Measurements from ENCODE around the gene AVP.

DNA sequence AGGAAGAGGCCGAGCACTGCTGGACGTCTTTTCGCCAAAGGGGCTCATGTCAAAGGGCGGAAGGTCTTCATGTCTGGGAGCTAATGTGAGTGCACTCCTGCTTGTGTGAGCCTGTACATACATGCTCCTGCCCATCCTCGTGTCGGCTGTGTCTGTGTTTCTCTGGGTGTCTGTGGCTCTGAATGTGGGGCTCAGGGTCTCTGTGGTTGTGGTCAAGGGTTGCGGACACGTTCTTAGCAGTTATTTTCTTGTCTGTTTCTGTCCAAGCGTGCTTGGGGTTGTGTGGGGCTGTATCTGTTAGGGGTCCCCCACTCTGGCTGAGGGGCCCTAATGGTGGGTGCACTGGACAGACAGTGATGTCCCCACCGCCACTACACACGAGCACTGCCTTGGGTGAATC, 2.9 kb downstream of the AVP start:
- TF ChIP-seq, protein P1, sequence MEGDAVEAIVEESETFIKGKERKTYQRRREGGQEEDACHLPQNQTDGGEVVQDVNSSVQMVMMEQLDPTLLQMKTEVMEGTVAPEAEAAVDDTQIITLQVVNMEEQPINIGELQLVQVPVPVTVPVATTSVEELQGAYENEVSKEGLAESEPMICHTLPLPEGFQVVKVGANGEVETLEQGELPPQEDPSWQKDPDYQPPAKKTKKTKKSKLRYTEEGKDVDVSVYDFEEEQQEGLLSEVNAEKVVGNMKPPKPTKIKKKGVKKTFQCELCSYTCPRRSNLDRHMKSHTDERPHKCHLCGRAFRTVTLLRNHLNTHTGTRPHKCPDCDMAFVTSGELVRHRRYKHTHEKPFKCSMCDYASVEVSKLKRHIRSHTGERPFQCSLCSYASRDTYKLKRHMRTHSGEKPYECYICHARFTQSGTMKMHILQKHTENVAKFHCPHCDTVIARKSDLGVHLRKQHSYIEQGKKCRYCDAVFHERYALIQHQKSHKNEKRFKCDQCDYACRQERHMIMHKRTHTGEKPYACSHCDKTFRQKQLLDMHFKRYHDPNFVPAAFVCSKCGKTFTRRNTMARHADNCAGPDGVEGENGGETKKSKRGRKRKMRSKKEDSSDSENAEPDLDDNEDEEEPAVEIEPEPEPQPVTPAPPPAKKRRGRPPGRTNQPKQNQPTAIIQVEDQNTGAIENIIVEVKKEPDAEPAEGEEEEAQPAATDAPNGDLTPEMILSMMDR (IDR thresholded peaks at IDR 0.05; ENCODE audit: poor library complexity), result no peak
- TF ChIP-seq EZH2 (IDR thresholded peaks at IDR 0.05; ENCODE audit: borderline replicate concordance), result no peak
- no peak for TF ChIP-seq EZH2phosphoT487 (IDR thresholded peaks at IDR 0.05; ENCODE audit: low read depth, severe bottlenecking, unreplicated experiment)

All from hepatocyte (in vitro differentiated cells).